ENCODE data around the gene CTSA.

The CTSA gene

DNA sequence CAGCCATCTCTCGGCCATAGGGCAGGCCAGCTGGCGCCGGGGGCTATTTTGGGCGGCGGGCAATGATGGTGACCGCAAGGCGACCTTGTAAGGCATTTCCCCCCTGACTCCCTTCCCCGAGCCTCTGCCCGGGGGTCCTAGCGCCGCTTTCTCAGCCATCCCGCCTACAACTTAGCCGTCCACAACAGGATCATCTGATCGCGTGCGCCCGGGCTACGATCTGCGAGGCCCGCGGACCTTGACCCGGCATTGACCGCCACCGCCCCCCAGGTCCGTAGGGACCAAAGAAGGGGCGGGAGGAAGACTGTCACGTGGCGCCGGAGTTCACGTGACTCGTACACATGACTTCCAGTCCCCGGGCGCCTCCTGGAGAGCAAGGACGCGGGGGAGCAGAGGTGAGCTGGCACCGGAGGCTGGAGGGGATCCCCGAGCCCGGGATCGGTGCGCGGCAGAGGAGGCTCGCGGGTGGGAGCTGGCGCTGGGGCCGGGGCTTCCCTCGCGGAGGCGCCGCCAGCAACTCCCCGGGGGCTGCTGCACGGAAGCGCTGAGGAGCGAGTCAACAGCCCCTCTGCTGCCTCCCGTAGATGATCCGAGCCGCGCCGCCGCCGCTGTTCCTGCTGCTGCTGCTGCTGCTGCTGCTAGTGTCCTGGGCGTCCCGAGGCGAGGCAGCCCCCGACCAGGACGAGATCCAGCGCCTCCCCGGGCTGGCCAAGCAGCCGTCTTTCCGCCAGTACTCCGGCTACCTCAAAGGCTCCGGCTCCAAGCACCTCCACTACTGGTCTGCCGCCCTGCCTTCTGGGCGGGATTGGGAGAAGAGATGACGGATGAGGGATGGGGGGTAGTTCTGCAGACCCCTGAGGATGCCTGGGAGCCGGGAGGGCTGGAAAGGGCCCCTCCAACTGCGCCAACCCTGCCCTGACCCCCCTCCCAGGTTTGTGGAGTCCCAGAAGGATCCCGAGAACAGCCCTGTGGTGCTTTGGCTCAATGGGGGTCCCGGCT, at the start of gene CTSA, which contains the start of gene NEURL2:
Gene CTSA, plus strand, starts transcription at position 351 of the 999 bp plus-strand sequence. Its CDS starts 234 bp downstream, at position 585.
Gene NEURL2, minus strand, starts transcription at position 224 of the 999 bp plus-strand sequence. Its CDS starts 217 bp downstream, at position 7.
- no peak for TF ChIP-seq GATA2 (IDR thresholded peaks at IDR 0.05; ENCODE audit: low read depth, low read length)
- no peak for TF ChIP-seq GATA3 (IDR thresholded peaks at IDR 0.05; ENCODE audit: low read depth, low read length)

DNA sequence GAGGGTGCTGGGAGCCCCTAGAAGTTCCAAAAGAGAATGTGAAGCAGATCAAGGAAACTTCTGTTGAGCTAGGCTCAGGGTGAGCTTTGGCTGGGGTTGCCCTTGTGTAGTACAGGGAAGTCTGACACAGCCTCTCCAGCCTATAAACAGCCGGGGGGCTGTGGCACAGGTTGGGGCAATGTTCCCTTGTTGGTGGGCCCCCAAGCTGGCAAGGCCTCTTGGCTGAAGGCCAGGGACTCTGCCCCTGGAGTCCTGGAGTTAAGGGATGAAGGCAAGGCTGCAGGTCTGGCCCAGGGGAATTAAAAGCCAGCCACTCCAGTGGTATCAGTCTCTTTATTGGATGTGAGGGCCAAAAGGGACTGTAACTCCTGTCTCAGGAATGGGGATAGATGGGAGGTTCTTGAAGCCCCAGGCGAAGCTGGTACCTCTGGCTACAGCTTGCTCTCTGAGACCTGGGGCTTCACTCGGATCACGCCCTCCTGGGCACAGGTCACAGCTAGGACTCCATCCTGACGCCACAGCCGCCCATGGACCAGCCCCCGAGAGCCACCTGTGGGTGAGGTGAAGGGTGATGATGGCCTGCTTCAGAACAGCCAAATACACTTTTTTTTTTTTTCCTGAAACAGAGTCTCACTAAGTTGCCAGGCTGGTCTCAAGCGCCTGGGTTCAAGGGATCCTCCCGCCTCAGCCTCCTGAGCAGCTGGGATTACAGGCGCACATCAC, 49.6 kb upstream of the CTSA start:
- TF ChIP-seq GATA3 (IDR thresholded peaks at IDR 0.05; ENCODE audit: low read depth, low read length): no peak
- TF ChIP-seq GATA2 (IDR thresholded peaks at IDR 0.05; ENCODE audit: low read depth, low read length): no peak

DNA sequence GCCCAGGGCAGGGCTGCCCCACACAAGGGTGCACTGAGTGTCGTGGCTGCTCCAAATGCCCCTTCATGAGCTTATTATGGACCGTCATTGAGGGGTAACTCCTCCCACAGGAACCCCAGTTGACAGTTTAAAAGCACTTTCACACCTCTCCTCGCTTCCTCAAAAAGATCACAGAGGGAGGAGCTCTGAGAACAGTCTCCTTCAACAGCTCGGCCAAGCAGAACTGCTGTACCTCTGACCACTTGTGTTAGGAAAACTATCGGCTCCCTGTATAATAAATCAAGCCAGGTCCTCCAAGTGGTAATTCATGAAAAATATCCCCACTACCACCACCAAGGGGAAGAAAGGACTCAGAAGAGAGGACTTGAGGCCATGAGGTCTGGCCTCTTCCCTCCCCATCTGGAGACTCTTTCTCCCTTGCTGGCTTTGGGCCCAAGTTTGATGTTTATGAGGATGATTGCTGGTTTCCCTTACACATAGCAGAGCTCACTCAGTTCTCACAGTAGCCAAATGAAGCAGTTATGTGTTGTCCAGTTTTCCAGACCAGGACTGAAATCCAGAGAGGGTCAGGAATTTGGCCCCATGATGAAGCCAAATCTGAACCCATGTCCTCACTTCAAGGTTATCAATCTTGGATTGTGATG, 48.8 kb upstream of the CTSA start:
- TF ChIP-seq GATA3 (IDR thresholded peaks at IDR 0.05; ENCODE audit: low read depth, low read length) (no peak), GATA2 (IDR thresholded peaks at IDR 0.05; ENCODE audit: low read depth, low read length) (no peak)

DNA sequence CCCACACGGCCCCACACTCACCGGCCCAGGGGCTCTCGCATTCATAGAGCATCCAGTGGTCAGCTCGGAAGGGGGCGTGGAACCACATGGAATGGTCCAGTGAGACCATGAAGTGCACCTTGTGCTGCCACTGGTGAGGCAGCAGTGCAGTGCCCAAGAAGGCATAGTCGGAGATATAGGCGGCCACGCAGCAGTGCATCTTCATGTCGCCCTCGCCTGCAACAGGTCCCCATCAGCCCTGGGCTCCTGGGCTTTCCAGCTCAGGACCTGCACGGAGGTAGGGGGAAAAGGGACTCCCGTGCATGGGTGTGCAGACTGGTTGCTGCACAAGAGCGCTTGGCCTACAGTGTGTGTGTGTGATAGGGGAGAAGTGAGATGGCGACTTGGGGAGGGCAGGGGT, 47.6 kb upstream of the CTSA start:
- TF ChIP-seq GATA2 (IDR thresholded peaks at IDR 0.05; ENCODE audit: low read depth, low read length) (no peak), GATA3 (IDR thresholded peaks at IDR 0.05; ENCODE audit: low read depth, low read length) (no peak)

DNA sequence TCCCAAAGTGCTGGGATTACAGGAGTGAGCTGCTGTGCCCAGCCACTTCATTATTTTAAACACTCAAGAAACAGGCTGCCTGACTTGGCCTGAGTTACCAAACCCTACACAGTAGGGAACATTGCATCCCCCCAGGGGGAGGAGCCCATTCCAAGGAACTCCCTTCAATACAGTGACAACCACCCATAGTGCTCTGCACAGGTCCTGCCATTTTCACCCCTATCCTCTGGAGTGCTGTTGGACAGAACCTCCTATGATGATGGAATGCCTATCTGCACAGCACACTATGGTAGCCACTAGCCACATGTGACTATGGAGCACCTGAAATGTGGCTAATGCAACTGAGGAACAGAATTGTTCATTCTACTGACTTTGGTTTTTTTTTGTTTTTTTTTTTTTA, 45.7 kb upstream of the CTSA start:
- TF ChIP-seq GATA3 (IDR thresholded peaks at IDR 0.05; ENCODE audit: low read depth, low read length): no peak
- TF ChIP-seq GATA2 (IDR thresholded peaks at IDR 0.05; ENCODE audit: low read depth, low read length): no peak

DNA sequence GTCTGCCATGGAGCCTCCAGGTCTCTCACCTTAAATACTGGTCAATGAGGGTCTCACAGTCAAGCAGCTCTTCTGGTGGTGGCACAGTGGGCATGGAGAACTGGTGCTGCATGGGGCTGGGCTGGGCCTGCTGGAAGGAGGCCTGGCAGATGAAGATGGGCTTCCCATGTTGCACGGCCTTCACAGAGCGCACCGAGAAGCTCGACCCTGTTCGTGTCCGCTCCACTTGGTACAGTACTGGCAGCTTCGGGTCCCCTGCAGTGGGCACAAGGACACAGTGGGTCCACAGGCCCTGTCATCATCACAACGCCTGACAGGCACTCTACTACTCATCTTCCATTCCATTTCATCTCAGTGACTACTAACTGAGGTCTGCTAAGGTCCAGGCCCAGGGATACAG, 42.7 kb upstream of the CTSA start:
- TF ChIP-seq GATA2 (IDR thresholded peaks at IDR 0.05; ENCODE audit: low read depth, low read length) (no peak), GATA3 (IDR thresholded peaks at IDR 0.05; ENCODE audit: low read depth, low read length) (no peak)

DNA sequence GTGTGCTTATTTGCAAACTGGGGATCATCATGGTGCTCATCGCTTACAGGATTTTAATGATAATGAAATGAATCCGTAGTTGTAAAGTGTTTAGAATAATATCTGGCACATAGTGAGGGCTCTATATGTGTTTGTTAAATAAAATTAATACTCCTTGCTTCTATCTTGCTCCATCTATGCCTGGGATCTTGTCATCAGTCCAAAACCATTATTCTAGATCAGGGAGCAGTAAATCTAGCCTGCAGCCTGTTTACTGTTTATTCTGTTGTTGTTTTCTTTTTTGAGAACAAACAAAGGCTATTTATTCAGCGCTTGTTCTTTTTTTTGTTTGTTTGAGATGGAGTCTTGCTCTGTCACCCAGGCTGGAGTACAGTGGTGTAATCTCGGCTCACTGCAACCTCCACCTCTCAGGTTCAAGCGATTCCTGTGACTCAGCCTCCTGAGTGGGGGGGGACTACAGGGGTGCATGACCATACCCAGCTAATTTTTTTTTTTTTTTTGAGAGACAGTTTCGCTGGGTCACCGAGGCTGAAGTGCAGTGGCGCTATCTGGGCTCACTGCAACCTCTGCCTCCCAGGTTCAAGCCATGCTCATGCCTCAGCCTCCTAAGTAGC, 42.1 kb upstream of the CTSA start:
- TF ChIP-seq GATA2 (IDR thresholded peaks at IDR 0.05; ENCODE audit: low read depth, low read length) (no peak), GATA3 (IDR thresholded peaks at IDR 0.05; ENCODE audit: low read depth, low read length) (no peak)

DNA sequence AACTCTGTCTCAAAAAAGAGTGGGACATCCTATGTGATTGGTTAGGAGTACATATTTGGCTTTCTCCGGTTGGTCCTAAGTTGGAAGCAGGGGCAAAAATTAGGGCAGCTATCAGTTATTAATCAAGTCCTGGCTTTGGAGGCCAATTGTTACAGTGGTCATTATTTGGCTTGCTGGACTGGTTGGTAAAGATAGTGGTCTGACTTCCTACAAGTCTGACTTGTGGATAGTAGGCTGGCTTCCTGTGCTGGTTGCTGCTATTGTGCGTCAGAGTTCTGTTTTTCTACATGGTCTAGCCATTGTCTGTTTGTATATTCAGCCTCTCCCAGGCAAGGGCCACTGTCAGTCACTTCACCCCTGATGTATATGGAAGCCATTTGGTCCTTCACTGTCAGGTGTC, 40.9 kb upstream of the CTSA start:
- no peak for TF ChIP-seq GATA3 (IDR thresholded peaks at IDR 0.05; ENCODE audit: low read depth, low read length)
- no peak for TF ChIP-seq GATA2 (IDR thresholded peaks at IDR 0.05; ENCODE audit: low read depth, low read length)

DNA sequence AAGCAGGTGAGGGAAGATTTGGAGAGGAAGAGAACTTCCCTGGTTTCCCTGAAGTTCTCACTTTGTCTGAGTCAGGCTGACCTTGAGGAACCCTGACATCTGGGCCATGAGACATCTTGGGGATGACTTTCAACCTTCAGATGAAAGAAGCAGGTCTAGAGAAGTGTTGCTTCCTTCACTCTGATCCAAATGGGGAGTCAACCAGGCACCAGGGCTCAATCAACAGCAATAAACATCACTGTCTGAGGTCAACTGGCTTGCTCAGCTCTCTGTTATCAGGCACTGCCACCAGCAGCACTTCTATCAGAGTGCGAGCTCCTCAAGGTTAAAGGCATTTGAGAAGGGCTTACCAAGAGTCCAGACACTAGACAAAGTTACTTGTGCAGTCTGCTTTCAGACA, 40.2 kb upstream of the CTSA start:
- TF ChIP-seq GATA3 (IDR thresholded peaks at IDR 0.05; ENCODE audit: low read depth, low read length): no peak
- TF ChIP-seq GATA2 (IDR thresholded peaks at IDR 0.05; ENCODE audit: low read depth, low read length): no peak

DNA sequence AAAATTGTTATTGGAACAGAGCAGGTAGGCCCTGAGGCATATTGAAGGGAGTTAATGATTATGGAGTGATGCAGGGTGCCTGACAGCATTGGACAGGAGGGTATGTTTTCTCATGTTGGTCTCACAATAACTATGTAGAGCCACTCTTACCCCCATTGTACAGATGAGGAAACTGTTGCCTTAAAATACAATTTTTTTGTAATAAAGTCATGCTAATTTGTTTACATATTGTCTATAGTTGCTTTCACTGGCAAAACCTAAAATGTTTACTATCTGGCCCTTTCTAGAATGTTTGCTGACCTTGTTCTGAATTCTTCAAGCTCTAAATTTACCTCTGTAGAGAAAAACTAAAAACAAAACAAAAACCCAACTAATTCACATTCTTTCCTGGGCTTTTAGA, 39.6 kb upstream of the CTSA start:
- no peak for TF ChIP-seq GATA2 (IDR thresholded peaks at IDR 0.05; ENCODE audit: low read depth, low read length)
- no peak for TF ChIP-seq GATA3 (IDR thresholded peaks at IDR 0.05; ENCODE audit: low read depth, low read length)

DNA sequence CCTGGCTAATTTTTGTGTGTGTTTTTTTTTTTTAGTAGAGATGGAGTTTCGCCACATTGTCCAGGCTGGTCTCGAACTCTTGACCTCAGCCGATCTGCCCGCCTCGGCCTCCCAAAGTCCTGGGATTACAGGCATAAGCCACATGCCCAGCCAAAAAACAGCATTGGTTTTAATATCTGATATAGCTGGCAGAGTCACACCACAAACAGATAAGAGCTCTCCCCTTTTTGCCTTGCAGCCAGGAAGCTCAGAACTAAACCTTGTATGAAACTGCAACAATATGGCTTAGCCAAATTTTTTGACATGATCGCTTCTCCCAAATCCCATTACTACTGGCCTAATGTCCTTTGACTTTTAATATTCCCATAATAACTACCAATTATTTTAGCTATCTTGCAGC, 38.8 kb upstream of the CTSA start:
- TF ChIP-seq GATA3 (IDR thresholded peaks at IDR 0.05; ENCODE audit: low read depth, low read length) (no peak), GATA2 (IDR thresholded peaks at IDR 0.05; ENCODE audit: low read depth, low read length) (no peak)

DNA sequence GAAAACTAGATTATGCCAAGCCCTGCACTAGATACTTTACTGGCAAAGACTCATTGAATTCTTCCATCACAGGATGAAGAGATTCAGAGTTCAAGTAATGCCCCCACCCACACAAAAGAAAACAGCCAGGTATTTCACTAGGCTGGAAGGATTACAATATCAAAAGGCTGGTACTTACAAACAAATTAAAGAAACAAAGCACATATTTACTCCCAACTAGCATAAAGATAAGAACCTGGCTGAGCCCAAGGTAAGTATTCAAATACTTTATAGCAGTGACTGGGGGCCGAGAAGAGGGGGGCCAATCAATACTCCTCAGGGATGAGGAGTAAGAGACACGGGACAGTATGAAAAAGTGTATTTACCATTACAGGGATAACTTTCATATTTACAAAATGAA, 37.7 kb upstream of the CTSA start:
- TF ChIP-seq GATA3 (IDR thresholded peaks at IDR 0.05; ENCODE audit: low read depth, low read length) (no peak), GATA2 (IDR thresholded peaks at IDR 0.05; ENCODE audit: low read depth, low read length) (no peak)

DNA sequence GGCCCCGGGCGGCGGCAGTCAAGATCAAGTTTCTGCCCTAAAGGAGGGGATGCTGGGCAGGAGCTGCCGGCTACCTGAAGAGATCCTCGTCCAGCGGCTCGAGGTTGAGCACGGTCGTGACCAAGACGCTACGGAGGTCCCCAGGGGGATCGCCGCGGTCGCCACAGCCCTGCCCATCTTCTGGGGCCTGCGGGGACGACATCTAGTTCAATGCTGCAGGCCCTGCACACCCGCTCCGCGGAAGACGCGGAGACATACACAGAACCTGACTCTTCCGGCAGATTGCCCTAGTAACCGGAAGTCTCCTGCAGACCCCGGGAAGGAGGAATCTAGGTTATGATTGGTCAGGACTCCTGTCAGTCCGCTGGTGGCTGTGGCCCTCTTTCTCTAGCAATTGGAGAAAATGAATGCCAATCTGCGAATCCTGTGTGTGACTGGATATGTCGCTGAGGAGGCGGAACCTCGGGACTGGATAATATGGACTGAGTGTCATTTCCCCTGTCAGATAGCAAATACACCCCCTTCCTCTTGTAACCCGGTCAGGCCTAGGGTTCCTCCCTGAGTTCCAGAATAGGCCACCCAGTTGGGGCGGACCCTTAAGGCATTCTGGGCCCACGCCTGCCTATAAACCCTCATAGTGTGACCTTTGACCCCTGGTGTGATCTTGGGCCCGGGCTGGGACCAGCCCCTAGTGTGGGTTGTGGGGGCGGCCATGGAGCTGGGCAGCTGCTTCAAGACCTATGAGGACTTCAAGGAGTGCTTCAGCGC, 33.8 kb upstream of the CTSA start, which contains the start of the genes ACOT8 and ZSWIM3:
Gene ACOT8, minus strand, starts transcription at position 279 of the 768 bp plus-strand sequence. Its CDS starts 77 bp downstream, at position 202.
Gene ZSWIM3, plus strand, starts transcription at position 501 of the 768 bp plus-strand sequence. Its CDS starts 212 bp downstream, at position 713.
- TF ChIP-seq GATA2 (IDR thresholded peaks at IDR 0.05; ENCODE audit: low read depth, low read length): no peak
